HepG2 (cell line): Measurements from ENCODE around the gene ELAVL3. TPM values are rescaled to one million over a fixed set of nuclear protein-coding genes. Genes with fewer than 3 reads are reported as not detected.
A peak's percentile ranks its signal among the peaks of the same experiment; 100 is the strongest.

Experiments used
- ARNTL ChIP-seq: sonication (generic); formaldehyde crosslinking; IDR thresholded peaks from 2 replicates; pipeline ENCODE4 v1.4.0; 2020; ENCODE audit warnings: mild to moderate bottlenecking, missing genetic modification reagents
- BORCS8-MEF2B ChIP-seq: sonication (generic); formaldehyde crosslinking; IDR thresholded peaks from 2 replicates; pipeline ENCODE4 v1.8.0; 2022; ENCODE audit warnings: mild to moderate bottlenecking, missing genetic modification reagents
- FOXK1 ChIP-seq: sonication (generic); formaldehyde crosslinking; IDR thresholded peaks from 2 replicates; pipeline ENCODE4 v1.4.0; 2020; ENCODE audit warnings: low read depth, missing genetic modification reagents, borderline replicate concordance
- IRF2 ChIP-seq: IDR thresholded peaks from 2 replicates; pipeline ENCODE4 v1.6.1; 2018; ENCODE audit warnings: missing genetic modification reagents, missing compliant biosample characterization
- JARID2 ChIP-seq: sonication (generic); formaldehyde crosslinking; IDR thresholded peaks from 2 replicates; pipeline ENCODE4 v1.8.1; 2023; ENCODE audit warnings: missing genetic modification reagents, inconsistent platforms; ENCODE audit not compliant: insufficient replicate concordance
- KLF11 ChIP-seq: IDR thresholded peaks from 2 replicates; pipeline ENCODE4 v1.6.1; 2016; ENCODE audit warnings: missing compliant biosample characterization
- KLF6 ChIP-seq: IDR thresholded peaks from 2 replicates; pipeline ENCODE4 v1.8.0; 2016; ENCODE audit warnings: missing biosample characterization, missing genetic modification reagents
- NFATC3 ChIP-seq: sonication (generic); formaldehyde crosslinking; IDR thresholded peaks from 2 replicates; pipeline ENCODE4 v1.5.1; 2020; ENCODE audit warnings: mild to moderate bottlenecking, missing genetic modification reagents
- ZNF749 ChIP-seq: sonication (generic); formaldehyde crosslinking; IDR thresholded peaks from 2 replicates; pipeline ENCODE4 v1.8.0; 2022; ENCODE audit warnings: mild to moderate bottlenecking, missing genetic modification reagents, moderate library complexity, borderline replicate concordance
- polyA plus RNA-seq, 8 experiments: library from polyadenylated mRNA; depleted of rRNA in 3 of 8; stranded (reverse) in 7 of 8; unstranded in 1 of 8; fragments of >200 nt; fragmentation: Illumina TruSeq in 4 of 8; extraction: Trizol in 4 of 8; gene quantifications; 2 replicates each; pipeline versions ENCODE4 v1.2.1 to v1.2.3, GENCODE V29; 2011 to 2016; ENCODE audit warnings: low read depth in 4 of 8, missing spikeins in 1 of 8, mixed read lengths in 1 of 8; ENCODE audit not compliant: insufficient read depth in 1 of 8
- total RNA-seq, 5 experiments: library from RNA; depleted of rRNA; stranded (reverse); fragments of >200 nt; fragmentation: Illumina TruSeq; extraction: Trizol; gene quantifications; 2 replicates each; pipeline ENCODE4 v1.2.3, GENCODE V29; 2016; ENCODE audit warnings: low read depth in 1 of 5
- TF ChIP-seq, protein P1 (sequence below): sonication (generic); formaldehyde crosslinking; conservative IDR thresholded peaks from 2 replicates; pipeline ENCODE4 v1.4.0; 2020; ENCODE audit warnings: missing genetic modification reagents
- TF ChIP-seq, protein P2 (sequence below): IDR thresholded peaks from 2 replicates; pipeline ENCODE4 v1.6.1; 2016
- TF ChIP-seq, protein P3 (sequence below): sonication (generic); formaldehyde crosslinking; IDR thresholded peaks from 2 replicates; pipeline ENCODE4 v1.8.0; 2022; ENCODE audit warnings: mild to moderate bottlenecking, missing genetic modification reagents, moderate library complexity
- TF ChIP-seq, protein P4 (sequence below): sonication (generic); formaldehyde crosslinking; IDR thresholded peaks from 2 replicates; pipeline ENCODE4 v1.4.0; 2020; ENCODE audit warnings: missing genetic modification reagents
- TF ChIP-seq, protein P5 (sequence below): IDR thresholded peaks from 2 replicates; pipeline ENCODE4 v1.6.1; 2016
- TF ChIP-seq, protein P6 (sequence below): sonication (generic); formaldehyde crosslinking; IDR thresholded peaks from 2 replicates; pipeline ENCODE4 v1.5.0; 2020; ENCODE audit warnings: mild to moderate bottlenecking, low read depth, missing genetic modification reagents, borderline replicate concordance
- TF ChIP-seq, protein P7 (sequence below), 2 experiments: sonication (generic) in 1 of 2; formaldehyde crosslinking in 1 of 2; IDR thresholded peaks; 2 replicates each; pipeline versions ENCODE4 v1.4.0 to v1.6.1; 2018 to 2020; ENCODE audit warnings: missing genetic modification reagents in 2 of 2, borderline replicate concordance in 1 of 2, low read depth in 1 of 2, mild to moderate bottlenecking in 1 of 2, missing biosample characterization in 1 of 2

The ELAVL3 gene
- total and polyA plus RNA-seq, 2 of the 13 experiments (the other 11 are each of a cell fraction or from before 2014, with no cell fraction given): 0.03 TPM; not detected in 1

DNA sequence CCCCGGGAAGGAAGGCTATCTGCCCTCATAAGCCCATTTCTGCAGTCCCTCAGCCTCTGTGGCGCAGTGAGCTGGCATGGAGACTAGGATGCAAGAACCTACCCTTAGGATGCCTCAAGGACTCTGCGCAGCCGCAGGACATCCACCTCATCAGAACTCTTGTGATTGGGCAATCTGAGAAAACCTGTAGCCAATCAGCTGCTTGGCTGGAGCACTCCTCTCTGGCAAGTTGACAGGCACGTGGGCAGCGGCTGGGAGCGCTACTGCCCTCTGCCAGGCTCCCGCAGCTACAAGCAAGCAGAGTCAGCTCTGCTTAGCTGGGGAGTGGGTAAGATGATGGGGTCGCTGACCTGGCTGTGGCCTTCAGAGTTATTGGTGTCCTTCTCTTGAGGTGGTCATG is 49.6 kb upstream of the ELAVL3 start (continued):
- TF ChIP-seq, protein P1, sequence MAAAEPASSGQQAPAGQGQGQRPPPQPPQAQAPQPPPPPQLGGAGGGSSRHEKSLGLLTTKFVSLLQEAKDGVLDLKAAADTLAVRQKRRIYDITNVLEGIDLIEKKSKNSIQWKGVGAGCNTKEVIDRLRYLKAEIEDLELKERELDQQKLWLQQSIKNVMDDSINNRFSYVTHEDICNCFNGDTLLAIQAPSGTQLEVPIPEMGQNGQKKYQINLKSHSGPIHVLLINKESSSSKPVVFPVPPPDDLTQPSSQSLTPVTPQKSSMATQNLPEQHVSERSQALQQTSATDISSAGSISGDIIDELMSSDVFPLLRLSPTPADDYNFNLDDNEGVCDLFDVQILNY (CRISPR knock-in tag): no peak
- TF ChIP-seq ZNF749 (CRISPR knock-in tag): no peak
- peak; percentile 76; the same call in 1 of the 2 replicates for TF ChIP-seq FOXK1 (CRISPR knock-in tag)
- TF ChIP-seq KLF11: no peak
- TF ChIP-seq BORCS8-MEF2B (CRISPR knock-in tag): peak; percentile 52; the same call in 1 of the 2 replicates
- TF ChIP-seq KLF6 (CRISPR knock-in tag): peak; percentile 80
- TF ChIP-seq, protein P2, sequence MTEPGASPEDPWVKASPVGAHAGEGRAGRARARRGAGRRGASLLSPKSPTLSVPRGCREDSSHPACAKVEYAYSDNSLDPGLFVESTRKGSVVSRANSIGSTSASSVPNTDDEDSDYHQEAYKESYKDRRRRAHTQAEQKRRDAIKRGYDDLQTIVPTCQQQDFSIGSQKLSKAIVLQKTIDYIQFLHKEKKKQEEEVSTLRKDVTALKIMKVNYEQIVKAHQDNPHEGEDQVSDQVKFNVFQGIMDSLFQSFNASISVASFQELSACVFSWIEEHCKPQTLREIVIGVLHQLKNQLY: peak; percentile 95
- TF ChIP-seq IRF2 (CRISPR knock-in tag): peak; percentile 52; the same call in 1 of the 2 replicates
- TF ChIP-seq JARID2 (CRISPR knock-in tag): no peak
- TF ChIP-seq, protein P3, sequence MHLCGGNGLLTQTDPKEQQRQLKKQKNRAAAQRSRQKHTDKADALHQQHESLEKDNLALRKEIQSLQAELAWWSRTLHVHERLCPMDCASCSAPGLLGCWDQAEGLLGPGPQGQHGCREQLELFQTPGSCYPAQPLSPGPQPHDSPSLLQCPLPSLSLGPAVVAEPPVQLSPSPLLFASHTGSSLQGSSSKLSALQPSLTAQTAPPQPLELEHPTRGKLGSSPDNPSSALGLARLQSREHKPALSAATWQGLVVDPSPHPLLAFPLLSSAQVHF (CRISPR knock-in tag): no peak
- TF ChIP-seq, protein P4, sequence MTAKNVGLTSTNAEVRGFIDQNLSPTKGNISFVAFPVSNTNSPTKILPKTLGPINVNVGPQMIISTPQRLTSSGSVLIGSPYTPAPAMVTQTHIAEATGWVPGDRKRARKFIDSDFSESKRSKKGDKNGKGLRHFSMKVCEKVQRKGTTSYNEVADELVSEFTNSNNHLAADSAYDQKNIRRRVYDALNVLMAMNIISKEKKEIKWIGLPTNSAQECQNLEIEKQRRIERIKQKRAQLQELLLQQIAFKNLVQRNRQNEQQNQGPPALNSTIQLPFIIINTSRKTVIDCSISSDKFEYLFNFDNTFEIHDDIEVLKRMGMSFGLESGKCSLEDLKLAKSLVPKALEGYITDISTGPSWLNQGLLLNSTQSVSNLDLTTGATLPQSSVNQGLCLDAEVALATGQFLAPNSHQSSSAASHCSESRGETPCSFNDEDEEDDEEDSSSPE (CRISPR knock-in tag): peak; percentile 82
- no peak for TF ChIP-seq NFATC3 (CRISPR knock-in tag)
- TF ChIP-seq, protein P5, sequence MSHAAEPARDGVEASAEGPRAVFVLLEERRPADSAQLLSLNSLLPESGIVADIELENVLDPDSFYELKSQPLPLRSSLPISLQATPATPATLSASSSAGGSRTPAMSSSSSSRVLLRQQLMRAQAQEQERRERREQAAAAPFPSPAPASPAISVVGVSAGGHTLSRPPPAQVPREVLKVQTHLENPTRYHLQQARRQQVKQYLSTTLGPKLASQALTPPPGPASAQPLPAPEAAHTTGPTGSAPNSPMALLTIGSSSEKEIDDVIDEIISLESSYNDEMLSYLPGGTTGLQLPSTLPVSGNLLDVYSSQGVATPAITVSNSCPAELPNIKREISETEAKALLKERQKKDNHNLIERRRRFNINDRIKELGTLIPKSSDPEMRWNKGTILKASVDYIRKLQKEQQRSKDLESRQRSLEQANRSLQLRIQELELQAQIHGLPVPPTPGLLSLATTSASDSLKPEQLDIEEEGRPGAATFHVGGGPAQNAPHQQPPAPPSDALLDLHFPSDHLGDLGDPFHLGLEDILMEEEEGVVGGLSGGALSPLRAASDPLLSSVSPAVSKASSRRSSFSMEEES: peak; percentile 65
- TF ChIP-seq, protein P6, sequence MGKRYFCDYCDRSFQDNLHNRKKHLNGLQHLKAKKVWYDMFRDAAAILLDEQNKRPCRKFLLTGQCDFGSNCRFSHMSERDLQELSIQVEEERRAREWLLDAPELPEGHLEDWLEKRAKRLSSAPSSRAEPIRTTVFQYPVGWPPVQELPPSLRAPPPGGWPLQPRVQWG (CRISPR knock-in tag): no peak
- TF ChIP-seq, protein P7, sequence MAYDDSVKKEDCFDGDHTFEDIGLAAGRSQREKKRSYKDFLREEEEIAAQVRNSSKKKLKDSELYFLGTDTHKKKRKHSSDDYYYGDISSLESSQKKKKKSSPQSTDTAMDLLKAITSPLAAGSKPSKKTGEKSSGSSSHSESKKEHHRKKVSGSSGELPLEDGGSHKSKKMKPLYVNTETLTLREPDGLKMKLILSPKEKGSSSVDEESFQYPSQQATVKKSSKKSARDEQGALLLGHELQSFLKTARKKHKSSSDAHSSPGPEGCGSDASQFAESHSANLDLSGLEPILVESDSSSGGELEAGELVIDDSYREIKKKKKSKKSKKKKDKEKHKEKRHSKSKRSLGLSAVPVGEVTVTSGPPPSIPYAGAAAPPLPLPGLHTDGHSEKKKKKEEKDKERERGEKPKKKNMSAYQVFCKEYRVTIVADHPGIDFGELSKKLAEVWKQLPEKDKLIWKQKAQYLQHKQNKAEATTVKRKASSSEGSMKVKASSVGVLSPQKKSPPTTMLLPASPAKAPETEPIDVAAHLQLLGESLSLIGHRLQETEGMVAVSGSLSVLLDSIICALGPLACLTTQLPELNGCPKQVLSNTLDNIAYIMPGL (CRISPR knock-in tag; IDR thresholded peaks at IDR 0.05; ENCODE audit: borderline replicate concordance in 1 of 2, low read depth in 1 of 2): peak in 1 of 2 experiments; percentile 77; a peak in 2 of 4 replicates
- peak; percentile 95 for TF ChIP-seq ARNTL (CRISPR knock-in tag)
